PFSK-1 (cell line): Measurements from ENCODE around the gene FGF14.

ENCODE experiments used
- POLR2AphosphoS5 ChIP-seq: IDR thresholded peaks from 2 replicates; pipeline ENCODE4 v1.6.1; 2012; ENCODE audit warnings: low read depth, mild to moderate bottlenecking, control low read depth, low read length, moderate library complexity
- SIN3A ChIP-seq: IDR thresholded peaks from 2 replicates; pipeline ENCODE4 v1.6.1; 2012; ENCODE audit warnings: mild to moderate bottlenecking, low read length, moderate library complexity, borderline replicate concordance; ENCODE audit not compliant: insufficient read depth
- TAF1 ChIP-seq: IDR thresholded peaks from 2 replicates; pipeline ENCODE4 v1.6.1; 2012; ENCODE audit warnings: low read length, control low read depth, borderline replicate concordance; ENCODE audit not compliant: insufficient read depth
- TF ChIP-seq, protein P1 (sequence below), 2 experiments: IDR thresholded peaks; 2 replicates each; pipeline versions ENCODE4 v1.6.1 to v1.8.0; 2011 to 2012; ENCODE audit warnings: low read depth in 2 of 2, low read length in 2 of 2, control low read depth in 1 of 2, inconsistent platforms in 1 of 2, mild to moderate bottlenecking in 1 of 2, moderate library complexity in 1 of 2; ENCODE audit not compliant: insufficient read depth in 1 of 2

- TF ChIP-seq POLR2AphosphoS5, result no peak
- no peak for TF ChIP-seq SIN3A
- TF ChIP-seq TAF1, result no peak
- TF ChIP-seq, protein P1, sequence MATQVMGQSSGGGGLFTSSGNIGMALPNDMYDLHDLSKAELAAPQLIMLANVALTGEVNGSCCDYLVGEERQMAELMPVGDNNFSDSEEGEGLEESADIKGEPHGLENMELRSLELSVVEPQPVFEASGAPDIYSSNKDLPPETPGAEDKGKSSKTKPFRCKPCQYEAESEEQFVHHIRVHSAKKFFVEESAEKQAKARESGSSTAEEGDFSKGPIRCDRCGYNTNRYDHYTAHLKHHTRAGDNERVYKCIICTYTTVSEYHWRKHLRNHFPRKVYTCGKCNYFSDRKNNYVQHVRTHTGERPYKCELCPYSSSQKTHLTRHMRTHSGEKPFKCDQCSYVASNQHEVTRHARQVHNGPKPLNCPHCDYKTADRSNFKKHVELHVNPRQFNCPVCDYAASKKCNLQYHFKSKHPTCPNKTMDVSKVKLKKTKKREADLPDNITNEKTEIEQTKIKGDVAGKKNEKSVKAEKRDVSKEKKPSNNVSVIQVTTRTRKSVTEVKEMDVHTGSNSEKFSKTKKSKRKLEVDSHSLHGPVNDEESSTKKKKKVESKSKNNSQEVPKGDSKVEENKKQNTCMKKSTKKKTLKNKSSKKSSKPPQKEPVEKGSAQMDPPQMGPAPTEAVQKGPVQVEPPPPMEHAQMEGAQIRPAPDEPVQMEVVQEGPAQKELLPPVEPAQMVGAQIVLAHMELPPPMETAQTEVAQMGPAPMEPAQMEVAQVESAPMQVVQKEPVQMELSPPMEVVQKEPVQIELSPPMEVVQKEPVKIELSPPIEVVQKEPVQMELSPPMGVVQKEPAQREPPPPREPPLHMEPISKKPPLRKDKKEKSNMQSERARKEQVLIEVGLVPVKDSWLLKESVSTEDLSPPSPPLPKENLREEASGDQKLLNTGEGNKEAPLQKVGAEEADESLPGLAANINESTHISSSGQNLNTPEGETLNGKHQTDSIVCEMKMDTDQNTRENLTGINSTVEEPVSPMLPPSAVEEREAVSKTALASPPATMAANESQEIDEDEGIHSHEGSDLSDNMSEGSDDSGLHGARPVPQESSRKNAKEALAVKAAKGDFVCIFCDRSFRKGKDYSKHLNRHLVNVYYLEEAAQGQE (IDR thresholded peaks at IDR 0.05; ENCODE audit: insufficient read depth in 1 of 2, low read depth in 2 of 2, low read length in 2 of 2), result no peak
Observed at GRCh38 chr13:102191951-102192502, 209.8 kb downstream of the FGF14 start.
